ENCODE data around the gene PCF11.
A peak's percentile ranks its signal among the peaks of the same experiment; 100 is the strongest.
"Not testable (repeated sequence)": the region's sequence is repeated elsewhere in the genome, so short reads cannot be mapped to it uniquely, and the experiment has no call there.

Gene PCF11

GRCh38 chr11:83191491-83191890 is 34.6 kb downstream of the PCF11 start:
- DNase-seq (ENCODE audit: low read depth): no peak

- no peak for DNase-seq (ENCODE audit: low read depth)
Measured at GRCh38 chr11:83191986-83192385, 35.1 kb downstream of the PCF11 start.

GRCh38 chr11:83192606-83193245 is 35.8 kb downstream of the PCF11 start:
- peak; percentile 58 for DNase-seq (ENCODE audit: low read depth)

GRCh38 chr11:83193315-83194280 is 36.7 kb downstream of the PCF11 start, which contains the start of gene ANKRD42:
ANKRD42 (plus strand) TSS chr11:83193712; CDS start chr11:83194671, 959 bp downstream.
- peak; percentile 95 for DNase-seq (ENCODE audit: low read depth)

GRCh38 chr11:83194281-83195142 is 37.6 kb downstream of the PCF11 start:
- peak; percentile 84 for DNase-seq (ENCODE audit: low read depth)

DNA sequence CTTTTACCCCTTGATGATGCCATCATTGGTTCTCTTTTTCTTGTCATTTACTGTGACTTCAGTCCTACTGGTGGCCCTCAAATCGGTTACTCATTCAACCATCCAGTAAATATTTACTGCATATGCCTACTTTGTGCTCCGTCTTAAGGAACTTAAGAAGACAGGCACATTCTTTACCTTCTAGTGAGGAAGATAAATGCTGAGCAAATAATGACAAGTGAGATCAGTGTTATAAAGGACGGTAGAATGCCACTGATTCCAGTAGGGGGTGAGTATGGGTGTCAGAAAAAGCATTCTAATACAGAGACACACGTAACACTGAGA is 38.2 kb downstream of the PCF11 start:
- DNase-seq (ENCODE audit: low read depth): no peak

DNA sequence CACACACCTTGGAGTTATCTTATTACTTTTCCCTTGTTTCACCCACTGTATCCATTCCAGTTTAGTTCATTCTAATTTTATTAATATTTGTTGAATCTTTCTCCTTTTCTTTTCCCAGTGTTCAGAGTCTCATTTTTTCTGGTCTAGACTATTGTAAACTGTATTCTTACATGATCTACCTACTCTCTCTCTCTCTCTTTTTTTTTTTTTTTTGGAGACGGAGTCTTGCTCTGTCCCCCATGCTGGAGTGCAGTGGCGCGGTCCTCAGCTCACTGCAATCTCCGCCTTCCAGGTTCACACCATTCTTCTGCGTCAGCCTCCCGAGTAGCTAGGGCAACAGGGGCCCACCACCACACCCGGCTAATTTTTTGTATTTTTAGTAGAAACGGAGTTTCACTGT is 38.7 kb downstream of the PCF11 start:
- no peak for DNase-seq (ENCODE audit: low read depth)

DNA sequence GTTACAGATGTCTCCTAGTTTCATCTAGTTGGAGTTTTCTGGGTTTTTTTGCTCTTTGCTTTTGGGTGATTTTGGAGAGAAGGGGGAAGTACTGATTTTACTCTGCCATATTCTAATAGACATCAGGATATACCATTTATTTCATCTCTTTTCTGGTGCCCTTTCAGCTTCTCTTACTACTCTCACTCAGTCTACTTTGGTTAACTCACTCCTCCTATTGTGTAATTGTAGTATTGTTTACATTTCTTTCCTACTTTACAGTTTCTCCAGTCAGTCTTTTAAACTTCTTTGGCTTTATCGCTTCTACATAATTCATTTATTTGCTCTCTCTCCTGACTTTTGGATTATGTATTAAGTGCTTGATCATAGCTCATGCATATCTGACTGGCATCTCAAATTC is 43.1 kb downstream of the PCF11 start:
- DNase-seq (ENCODE audit: low read depth): no peak

- DNase-seq (ENCODE audit: low read depth): no peak
Measured at GRCh38 chr11:83205608-83206185, 48.8 kb downstream of the PCF11 start.

DNA sequence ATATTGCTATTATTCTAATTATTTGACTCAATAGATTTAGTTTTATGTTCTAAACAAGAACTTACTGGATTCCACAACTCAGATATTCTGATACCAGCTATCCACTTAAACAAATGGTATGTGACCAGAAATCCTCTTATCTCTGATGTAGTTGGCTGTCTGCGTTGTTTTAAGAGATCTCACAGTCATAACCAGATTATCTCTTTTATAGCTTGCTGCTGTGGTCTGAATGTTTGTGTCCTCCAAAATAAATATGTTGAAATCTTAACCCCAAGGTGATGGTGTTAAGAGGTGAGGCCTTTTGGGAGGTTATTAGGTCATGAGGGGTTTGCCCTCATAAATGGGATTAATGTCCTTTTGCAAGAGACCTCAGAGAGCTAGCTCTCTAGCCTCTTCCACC is 49.3 kb downstream of the PCF11 start:
- DNase-seq (ENCODE audit: low read depth): no peak

- DNase-seq (ENCODE audit: low read depth): not testable (repeated sequence)
Measured at GRCh38 chr11:83206771-83207382, 49.9 kb downstream of the PCF11 start.

- DNase-seq (ENCODE audit: low read depth): no peak
Measured at GRCh38 chr11:83219095-83219494, 62.2 kb downstream of the PCF11 start.

GRCh38 chr11:83220260-83220659 is 63.3 kb downstream of the PCF11 start:
- DNase-seq (ENCODE audit: low read depth): no peak

DNA sequence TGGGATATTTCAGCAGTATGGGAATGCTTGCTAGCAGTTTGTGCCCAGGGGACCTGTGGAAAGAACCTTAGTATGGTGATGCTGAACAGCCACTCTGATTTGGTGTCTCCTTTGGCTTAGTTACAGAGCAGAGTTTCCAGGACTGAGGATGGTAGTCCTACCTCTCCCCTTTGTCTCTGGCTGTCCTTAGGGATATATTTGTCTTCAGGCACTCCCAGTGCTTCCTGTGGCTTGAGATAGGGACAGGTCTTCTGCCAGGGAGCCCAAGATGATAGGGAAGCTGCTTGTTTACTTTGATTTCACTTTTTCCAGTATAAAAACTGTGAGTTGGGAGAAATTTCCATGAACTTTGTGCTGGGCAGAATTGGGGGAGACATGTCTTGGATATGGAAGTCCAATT is 64.8 kb downstream of the PCF11 start:
- DNase-seq (ENCODE audit: low read depth): no peak

DNA sequence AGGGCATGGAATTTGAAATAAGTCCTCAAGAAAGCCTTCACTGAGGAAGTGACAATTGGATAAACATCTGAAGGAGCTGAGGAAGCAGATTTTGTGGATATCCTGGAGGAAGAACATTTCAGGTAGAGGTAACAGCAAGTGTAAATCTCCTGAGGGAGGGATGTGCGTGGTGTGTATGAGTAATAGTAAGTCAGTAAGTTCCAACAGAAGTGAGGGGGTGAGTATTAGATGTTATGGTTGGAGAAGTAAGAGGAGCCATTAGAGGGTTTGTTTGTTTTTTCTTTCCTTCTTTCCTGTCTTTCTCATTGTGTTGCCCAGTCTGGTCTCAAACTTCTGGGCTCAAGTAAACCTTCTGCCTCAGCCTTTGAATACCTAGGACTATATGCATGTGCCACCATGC is 65.6 kb downstream of the PCF11 start:
- no peak for DNase-seq (ENCODE audit: low read depth)

DNA sequence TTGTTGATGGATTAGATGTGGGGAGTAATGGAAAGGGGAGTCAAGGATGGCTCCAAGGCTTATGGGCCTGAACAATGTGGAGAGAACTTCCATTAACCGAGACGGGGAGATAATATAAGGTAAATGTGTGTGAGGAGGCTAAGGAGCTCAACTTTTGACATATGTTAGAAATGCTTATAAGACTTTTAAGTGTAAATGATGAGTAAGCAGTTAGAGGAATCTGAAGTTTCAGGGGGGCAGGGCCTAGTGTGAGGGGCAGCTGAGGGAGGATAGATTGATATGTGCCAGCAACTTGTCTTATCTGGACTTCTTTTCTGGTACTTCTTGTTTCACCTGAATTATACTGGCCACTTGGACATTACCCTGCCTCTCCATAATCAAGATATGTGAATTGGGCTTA is 66.5 kb downstream of the PCF11 start:
- no peak for DNase-seq (ENCODE audit: low read depth)

DNA sequence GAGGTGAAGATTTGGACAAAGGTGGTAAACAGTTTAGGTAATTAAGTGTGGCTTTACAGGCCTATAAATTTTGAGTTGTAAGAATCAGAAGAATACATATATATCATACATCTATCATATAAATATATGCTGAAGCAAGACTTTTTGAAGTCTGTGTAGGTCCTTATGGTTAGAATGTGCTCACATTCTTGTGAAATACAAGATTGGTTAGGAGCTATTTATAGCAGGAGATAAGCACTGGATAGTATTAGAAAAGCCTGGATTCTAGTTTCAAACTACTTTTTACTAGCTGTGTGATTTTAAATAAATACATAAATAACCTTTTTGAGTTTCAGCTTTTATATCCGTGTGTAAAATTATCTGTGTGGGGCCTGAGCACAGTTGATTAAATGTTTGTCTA is 78.9 kb downstream of the PCF11 start:
- DNase-seq (ENCODE audit: low read depth): no peak

Data from fibroblast of gingiva (primary cell).